IMR-90 (cell line): ENCODE results near the gene NTMT2. TPM values are rescaled to one million over a fixed set of nuclear protein-coding genes. Genes with fewer than 3 reads are reported as not detected.

ENCODE experiments used
- ATAC-seq: fragments of 200-7000 bp; cut with Tn5 transposase; 2 replicates; pipeline ENCODE4 v1.9.1; 2020; ENCODE audit warnings: low read depth, mild to moderate bottlenecking, moderate library complexity
- BruUV-seq: library from RNA; stranded (reverse); fragments of 400-500 nt; replicated peaks from 2 replicates; lab custom pipeline; 2021; lab: Mats Ljungman, UMichigan
- CTCF ChIA-PET: fragments of 300-600 bp; formaldehyde crosslinking; extraction: SDS; loops from one replicate; lab custom pipeline; 2021; ENCODE audit warnings: antibody characterized with exemption; lab: Yijun Ruan, JAX
- POLR2A ChIA-PET: fragments of 300-600 bp; sonication (Branson Sonifier 250); formaldehyde crosslinking; loops from one replicate; lab custom pipeline; 2022; ENCODE audit warnings: antibody characterized with exemption; ENCODE audit not compliant: unreplicated experiment; lab: Charles Lee
- DNase-seq: peaks from one replicate; pipeline ENCODE4 v3.0.0; 2013
- H2AFZ ChIP-seq: replicated peaks from 2 replicates; pipeline ENCODE3; 2013; ENCODE audit warnings: low read length, mild to moderate bottlenecking; ENCODE audit not compliant: poor library complexity
- H2AK5ac ChIP-seq: 2 replicates; pipeline ENCODE4 v1.6.1; 2013; ENCODE audit warnings: low read depth, low read length, inconsistent platforms
- H2AK9ac ChIP-seq: replicated peaks from 2 replicates; pipeline ENCODE3; 2013; ENCODE audit warnings: mild to moderate bottlenecking, low read depth, low read length, moderate library complexity; ENCODE audit not compliant: poor library complexity
- H2BK120ac ChIP-seq: 2 replicates; pipeline ENCODE4 v1.6.1; 2013; ENCODE audit warnings: low read depth, low read length, inconsistent platforms
- H2BK15ac ChIP-seq: 3 replicates; pipeline ENCODE4 v1.6.1; 2013; ENCODE audit warnings: low read depth, low read length, inconsistent platforms
- H2BK20ac ChIP-seq: 2 replicates; pipeline ENCODE4 v1.6.1; 2013; ENCODE audit warnings: low read depth, mild to moderate bottlenecking, inconsistent platforms, low read length, moderate library complexity
- H2BK5ac ChIP-seq: 2 replicates; pipeline ENCODE4 v1.6.1; 2013; ENCODE audit warnings: mild to moderate bottlenecking, low read depth, low read length, inconsistent platforms; ENCODE audit not compliant: poor library complexity, severe bottlenecking
- H3K14ac ChIP-seq: replicated peaks from 2 replicates; pipeline ENCODE4 v1.6.1; 2013; ENCODE audit warnings: low read depth, low read length, inconsistent platforms
- H3K18ac ChIP-seq: 2 replicates; pipeline ENCODE4 v1.6.1; 2013; ENCODE audit warnings: low read depth, low read length, control low read depth
- H3K23ac ChIP-seq: 2 replicates; pipeline ENCODE4 v1.6.1; 2013; ENCODE audit warnings: low read depth, low read length, inconsistent platforms
- H3K27ac ChIP-seq: 2 replicates; pipeline ENCODE4 v1.5.1; 2013; ENCODE audit warnings: mild to moderate bottlenecking, control low read depth, low read length; ENCODE audit not compliant: insufficient read depth
- H3K27me3 ChIP-seq: 2 replicates; pipeline ENCODE4 v1.6.1; 2013; ENCODE audit warnings: low read length; ENCODE audit not compliant: control insufficient read depth, insufficient read depth
- H3K36me3 ChIP-seq: 2 replicates; pipeline ENCODE4 v1.6.1; 2013; ENCODE audit warnings: low read length, mixed read lengths; ENCODE audit not compliant: control insufficient read depth, insufficient read depth
- H3K4ac ChIP-seq: 2 replicates; pipeline ENCODE4 v1.6.1; 2013; ENCODE audit warnings: low read depth, low read length, inconsistent platforms
- H3K4me1 ChIP-seq: 2 replicates; pipeline ENCODE4 v1.6.1; 2013; ENCODE audit warnings: low read length, mixed read lengths; ENCODE audit not compliant: control insufficient read depth, insufficient read depth
- H3K4me2 ChIP-seq: 2 replicates; pipeline ENCODE4 v1.6.1; 2013; ENCODE audit warnings: low read depth, mild to moderate bottlenecking, control low read depth, low read length, moderate library complexity
- H3K4me3 ChIP-seq: 2 replicates; pipeline ENCODE4 v1.5.1; 2013; ENCODE audit warnings: low read depth, mild to moderate bottlenecking, control low read depth, low read length, moderate library complexity; ENCODE audit not compliant: insufficient read depth
- H3K56ac ChIP-seq: 2 replicates; pipeline ENCODE4 v1.6.1; 2013; ENCODE audit warnings: low read length, inconsistent platforms; ENCODE audit not compliant: insufficient read depth; ENCODE audit errors: extremely low read depth
- H3K79me1 ChIP-seq, 2 experiments: 2 replicates each; pipeline ENCODE4 v1.6.1; 2013; ENCODE audit warnings: low read length in 2 of 2, inconsistent platforms in 1 of 2, low read depth in 1 of 2
- H3K9ac ChIP-seq: 2 replicates; pipeline ENCODE4 v1.6.1; 2013; ENCODE audit warnings: low read depth, low read length, control low read depth
- H3K9me1 ChIP-seq: 2 replicates; pipeline ENCODE4 v1.6.1; 2013; ENCODE audit warnings: low read length, inconsistent platforms; ENCODE audit not compliant: insufficient read depth
- H3K9me3 ChIP-seq: 2 replicates; pipeline ENCODE4 v1.6.1; 2013; ENCODE audit warnings: low read length; ENCODE audit not compliant: control insufficient read depth, insufficient read depth
- H4K20me1 ChIP-seq: 2 replicates; pipeline ENCODE4 v1.6.1; 2013; ENCODE audit warnings: low read length, inconsistent platforms; ENCODE audit not compliant: insufficient read depth
- H4K5ac ChIP-seq: 2 replicates; pipeline ENCODE4 v1.6.1; 2013; ENCODE audit warnings: mild to moderate bottlenecking, low read depth, low read length, control low read depth
- H4K8ac ChIP-seq, 2 experiments: 2 replicates each; pipeline ENCODE4 v1.6.1; 2013; ENCODE audit warnings: low read depth in 2 of 2, low read length in 2 of 2, control low read depth in 1 of 2, inconsistent platforms in 1 of 2
- H4K91ac ChIP-seq: 2 replicates; pipeline ENCODE4 v1.6.1; 2013; ENCODE audit warnings: low read depth, low read length, inconsistent platforms; ENCODE audit not compliant: insufficient read depth
- BHLHE40 ChIP-seq: fragments of 150-350 bp; IDR thresholded peaks from 2 replicates; pipeline ENCODE4 v1.6.1; 2016; ENCODE audit warnings: mild to moderate bottlenecking, low read depth, low read length
- RCOR1 ChIP-seq: IDR thresholded peaks from 2 replicates; pipeline ENCODE4 v1.6.1; 2012; ENCODE audit warnings: mild to moderate bottlenecking, low read length, improper control_type of control experiment; ENCODE audit not compliant: insufficient replicate concordance
- dilution Hi-C: fragments of 300-500 bp; cut with HindIII; formaldehyde crosslinking; loops from one replicate; pipeline ENCODE4 v1.14.3; 2018; ENCODE audit warnings: low sequenced_read_pairs; ENCODE audit not compliant: unreplicated experiment
- in situ Hi-C: fragments of 300-500 bp; cut with MboI; formaldehyde crosslinking; loops from 3 replicates; pipeline ENCODE4 v1.14.3; 2019; ENCODE audit warnings: low sequenced_read_pairs, inconsistent platforms, mixed read lengths
- intact Hi-C: fragments of 100-400 bp; cut with micrococcal nuclease; formaldehyde crosslinking; loops from 2 replicates; pipeline ENCODE4 v1.10.0; 2022
- polyA plus RNA-seq, 3 experiments: library from polyadenylated mRNA; depleted of rRNA; stranded (reverse); fragments of >200 nt; gene quantifications; 2 replicates each; pipeline ENCODE4 v1.2.3, GENCODE V29; 2012; ENCODE audit warnings: low replicate concordance in 1 of 3
- total RNA-seq: library from RNA; depleted of rRNA; stranded (reverse); fragments of >200 nt; gene quantifications from 2 replicates; pipeline ENCODE4 v1.2.3, GENCODE V29; 2012

The NTMT2 gene
- total and polyA plus RNA-seq, 2 of the 4 experiments (the other 2 are of a cell fraction): not detected

- no peak overlapping the region for H3K27ac ChIP-seq
- H4K5ac ChIP-seq: no peak overlapping the region
- no peak overlapping the region for H3K18ac ChIP-seq
- H3K9ac ChIP-seq: no peak overlapping the region
- DNase-seq (no peak), ATAC-seq (no peak)
- H3K27me3 ChIP-seq: no peaks in the 10 kb centered on the region
- peaks cover 2% of the 10 kb centered on the region; the same call in 1 of the 2 replicates for H3K4me1 ChIP-seq
- no peaks in the 10 kb centered on the region for H3K9me1 ChIP-seq
- H2BK15ac ChIP-seq: no peak overlapping the region
- no peak overlapping the region for H2AK5ac ChIP-seq
- no peak overlapping the region for H3K23ac ChIP-seq
- H3K36me3 ChIP-seq: no peaks in the 10 kb centered on the region
- H4K20me1 ChIP-seq: no peaks in the 10 kb centered on the region
- no peak overlapping the region for H2BK20ac ChIP-seq
- no peak overlapping the region for H2AFZ ChIP-seq
- ChIA-PET POLR2A (no interaction called here), CTCF (interaction anchor here (1.0 kb wide), 1 partner anchor 19 kb away, joined by 3 read pairs; no protein-coding TSS in a partner anchor)
- no peak overlapping the region for H4K8ac ChIP-seq
- no peak overlapping the region for H3K4ac ChIP-seq
- dilution Hi-C loops (no loop called here), in situ Hi-C loops (no loop called here), intact Hi-C loops (no loop called here)
- no TSS peak for BruUV-seq
- H2BK5ac ChIP-seq: no peak overlapping the region
- no peak overlapping the region for H3K4me2 ChIP-seq
- no peak overlapping the region for H2BK120ac ChIP-seq
- H4K91ac ChIP-seq: no peak overlapping the region
- no peaks in the 10 kb centered on the region for H3K79me1 ChIP-seq
- no peak overlapping the region for H3K14ac ChIP-seq
- no peak overlapping the region for H3K4me3 ChIP-seq
- no peak overlapping the region for H2AK9ac ChIP-seq
- no peak overlapping the region for H3K56ac ChIP-seq
- no peaks in the 10 kb centered on the region for H3K9me3 ChIP-seq
- no peak for TF ChIP-seq RCOR1
- TF ChIP-seq BHLHE40: no peak
These were observed 57.9 kb downstream of the NTMT2 start for GRCh38 chr1:170203693-170204092.
